Effector CD4-positive, alpha-beta T cell (primary cell): ENCODE data around the gene USP16.

Source experiments
- DNase-seq: peaks from one replicate; pipeline ENCODE4 v3.0.0-alpha.2; 2020

Gene USP16

GRCh38 chr21:29033871-29034270, 9.4 kb downstream of the USP16 start:
- no peak for DNase-seq

- DNase-seq = no peak
These were observed 10.2 kb downstream of the USP16 start for GRCh38 chr21:29034678-29035077.

- DNase-seq = no peak
These were observed 27.8 kb downstream of the USP16 start for GRCh38 chr21:29052224-29052623.

GRCh38 chr21:29053011-29053553, 28.6 kb downstream of the USP16 start:
- no peak for DNase-seq

- no peak for DNase-seq
These were observed 29.2 kb downstream of the USP16 start for GRCh38 chr21:29053656-29054055.

- no peak for DNase-seq
These were observed 30.6 kb downstream of the USP16 start for GRCh38 chr21:29055080-29055479.

GRCh38 chr21:29056005-29056404, 31.5 kb downstream of the USP16 start:
- DNase-seq = no peak

GRCh38 chr21:29056538-29057050, 32.1 kb downstream of the USP16 start:
- DNase-seq = no peak

- no peak for DNase-seq
These were observed 40.5 kb downstream of the USP16 start for GRCh38 chr21:29064850-29065481.

- DNase-seq = no peak
These were observed 48.4 kb downstream of the USP16 start for GRCh38 chr21:29072873-29073221.

- DNase-seq = peak; percentile 99
These were observed 48.9 kb downstream of the USP16 start, which contains the start of gene CCT8 for GRCh38 chr21:29073222-29074006. TSS of gene CCT8 (minus strand) at chr21:29073648. CDS start at chr21:29073590, 58 bp downstream.

- no peak for DNase-seq
These were observed 49.5 kb downstream of the USP16 start for GRCh38 chr21:29074007-29074376.

- DNase-seq = no peak
These were observed 50.3 kb downstream of the USP16 start for GRCh38 chr21:29074783-29075182.

GRCh38 chr21:29075706-29076466, 51.4 kb downstream of the USP16 start:
- no peak for DNase-seq

GRCh38 chr21:29076731-29077640, 52.5 kb downstream of the USP16 start:
- peak; percentile 54 for DNase-seq

- DNase-seq = no peak
These were observed 53.2 kb downstream of the USP16 start for GRCh38 chr21:29077651-29078090.

- DNase-seq = no peak
These were observed 54.6 kb downstream of the USP16 start for GRCh38 chr21:29078869-29079767.

GRCh38 chr21:29080454-29080941, 56.0 kb downstream of the USP16 start:
- no peak for DNase-seq

GRCh38 chr21:29082046-29082815, 57.8 kb downstream of the USP16 start:
- DNase-seq = no peak

GRCh38 chr21:29083306-29083705, 58.8 kb downstream of the USP16 start:
- no peak for DNase-seq
